ENCODE measurements around the gene BICD1. TPM values are rescaled to one million over a fixed set of nuclear protein-coding genes. Genes with fewer than 3 reads are reported as not detected.
"Not testable (repeated sequence)": the region's sequence is repeated elsewhere in the genome, so short reads cannot be mapped to it uniquely, and the experiment has no call there.

Gene BICD1
- total and polyA plus RNA-seq, 2 experiments from 2014 or later, result 59.3 to 83.6 TPM

DNA sequence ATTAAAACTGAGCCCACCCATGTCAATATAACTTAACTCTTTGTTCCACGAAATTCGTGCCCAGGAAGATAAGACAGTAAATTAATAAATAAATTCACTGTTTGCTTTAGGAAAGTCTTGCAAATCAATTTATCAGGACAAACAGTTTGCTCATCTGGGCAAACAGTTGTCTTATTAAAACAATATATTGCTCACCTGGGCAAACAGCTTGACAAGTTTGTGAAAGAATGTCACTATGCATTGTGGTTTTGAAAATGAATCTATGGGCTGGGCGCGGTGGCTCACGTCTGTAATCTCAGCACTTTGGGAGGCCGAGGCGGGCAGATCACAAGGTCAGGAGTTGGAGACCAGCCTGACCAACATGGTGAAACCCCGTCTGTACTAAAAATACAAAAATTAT is 80.5 kb downstream of the BICD1 start:
- peaks cover 47% of the 10 kb centered on the region for H3K36me3 Mint-ChIP-seq (ENCODE audit: low read depth)
- not testable (repeated sequence) for H2AFZ ChIP-seq; H4K20me1 ChIP-seq (replicated peaks; ENCODE audit: insufficient read depth); DNase-seq (ENCODE audit: low spot score); H3K4me3 Mint-ChIP-seq; ATAC-seq; H3K9me2 ChIP-seq (ENCODE audit: insufficient read depth); H3K9me3 Mint-ChIP-seq; H3K27me3 ChIP-seq (ENCODE audit: insufficient read depth); H3K27ac Mint-ChIP-seq; H3K4me1 Mint-ChIP-seq; H3K4me2 ChIP-seq; H3K36me3 ChIP-seq (ENCODE audit: insufficient read depth); H3F3A ChIP-seq (replicated peaks; ENCODE audit: low read depth); H3K4me1 ChIP-seq (ENCODE audit: insufficient read depth); H3K4me3 ChIP-seq; H3K27me3 Mint-ChIP-seq (ENCODE audit: insufficient read depth, low read depth, poor library complexity); H3K27ac ChIP-seq (ENCODE audit: low read depth)
- H3K79me2 ChIP-seq (replicated peaks; ENCODE audit: insufficient read depth), result peaks cover 38% of the 10 kb centered on the region

DNA sequence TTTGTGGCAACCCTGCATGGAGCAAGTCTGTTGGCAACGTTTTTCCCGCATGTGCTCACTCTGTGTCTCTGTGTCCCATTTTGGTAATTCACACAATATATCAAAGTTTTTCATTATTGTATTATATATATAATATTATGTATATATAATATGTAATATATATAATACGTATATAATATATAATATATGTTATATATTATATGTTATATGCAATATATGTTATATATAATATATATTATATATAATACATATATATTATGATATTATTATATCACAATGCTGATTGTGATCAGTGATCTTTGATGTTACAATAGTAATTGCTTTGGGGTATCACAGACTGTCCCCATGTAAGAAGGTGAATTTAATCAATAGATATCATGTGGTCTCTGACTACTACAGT is 84.8 kb downstream of the BICD1 start:
- Histone ChIP-seq H3K79me2 (replicated peaks; ENCODE audit: insufficient read depth) (peaks cover 12% of the 10 kb centered on the region), H3K27ac (ENCODE audit: low read depth) (no peak overlapping the region; the same call in 1 of the 2 replicates), H2AFZ (no peak overlapping the region), H3K27me3 (ENCODE audit: insufficient read depth) (no peaks in the 10 kb centered on the region), H3K4me3 (no peak overlapping the region), H3K9me2 (ENCODE audit: insufficient read depth) (no peaks in the 10 kb centered on the region), H3K4me1 (ENCODE audit: insufficient read depth) (no peaks in the 10 kb centered on the region), H3K36me3 (ENCODE audit: insufficient read depth) (peaks cover 2% of the 10 kb centered on the region; the same call in 1 of the 2 replicates), H3K4me2 (no peak overlapping the region), H3F3A (replicated peaks; ENCODE audit: low read depth) (peaks cover 4% of the 10 kb centered on the region; the same call in 1 of the 2 replicates), H4K20me1 (replicated peaks; ENCODE audit: insufficient read depth) (no peaks in the 10 kb centered on the region)
- Mint-ChIP-seq H3K27ac (no peak overlapping the region), H3K27me3 (ENCODE audit: insufficient read depth, low read depth, poor library complexity) (peaks cover 1% of the 10 kb centered on the region), H3K4me3 (no peak overlapping the region), H3K4me1 (no peaks in the 10 kb centered on the region), H3K36me3 (ENCODE audit: low read depth) (peaks cover 73% of the 10 kb centered on the region), H3K9me3 (peaks cover 45% of the 10 kb centered on the region)
- DNase-seq (ENCODE audit: low spot score) (no peak), ATAC-seq (no peak)
- TF ChIP-seq, protein P1, sequence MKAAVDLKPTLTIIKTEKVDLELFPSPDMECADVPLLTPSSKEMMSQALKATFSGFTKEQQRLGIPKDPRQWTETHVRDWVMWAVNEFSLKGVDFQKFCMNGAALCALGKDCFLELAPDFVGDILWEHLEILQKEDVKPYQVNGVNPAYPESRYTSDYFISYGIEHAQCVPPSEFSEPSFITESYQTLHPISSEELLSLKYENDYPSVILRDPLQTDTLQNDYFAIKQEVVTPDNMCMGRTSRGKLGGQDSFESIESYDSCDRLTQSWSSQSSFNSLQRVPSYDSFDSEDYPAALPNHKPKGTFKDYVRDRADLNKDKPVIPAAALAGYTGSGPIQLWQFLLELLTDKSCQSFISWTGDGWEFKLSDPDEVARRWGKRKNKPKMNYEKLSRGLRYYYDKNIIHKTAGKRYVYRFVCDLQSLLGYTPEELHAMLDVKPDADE (IDR thresholded peaks at IDR 0.05), result no peak
- TF ChIP-seq EZH2phosphoT487 (IDR thresholded peaks at IDR 0.05; ENCODE audit: unreplicated experiment) (no peak), EZH2 (IDR thresholded peaks at IDR 0.05; ENCODE audit: low read depth, unreplicated experiment) (no peak), NANOG (IDR thresholded peaks at IDR 0.05; ENCODE audit: borderline replicate concordance) (no peak), JUNB (IDR thresholded peaks at IDR 0.05; ENCODE audit: unreplicated experiment) (no peak), POLR2AphosphoS5 (IDR thresholded peaks at IDR 0.05; ENCODE audit: low read depth) (no peak), ZNF331 (CRISPR knock-in tag; IDR thresholded peaks at IDR 0.05; ENCODE audit: low read depth) (no peak)
- TF ChIP-seq, protein P2, sequence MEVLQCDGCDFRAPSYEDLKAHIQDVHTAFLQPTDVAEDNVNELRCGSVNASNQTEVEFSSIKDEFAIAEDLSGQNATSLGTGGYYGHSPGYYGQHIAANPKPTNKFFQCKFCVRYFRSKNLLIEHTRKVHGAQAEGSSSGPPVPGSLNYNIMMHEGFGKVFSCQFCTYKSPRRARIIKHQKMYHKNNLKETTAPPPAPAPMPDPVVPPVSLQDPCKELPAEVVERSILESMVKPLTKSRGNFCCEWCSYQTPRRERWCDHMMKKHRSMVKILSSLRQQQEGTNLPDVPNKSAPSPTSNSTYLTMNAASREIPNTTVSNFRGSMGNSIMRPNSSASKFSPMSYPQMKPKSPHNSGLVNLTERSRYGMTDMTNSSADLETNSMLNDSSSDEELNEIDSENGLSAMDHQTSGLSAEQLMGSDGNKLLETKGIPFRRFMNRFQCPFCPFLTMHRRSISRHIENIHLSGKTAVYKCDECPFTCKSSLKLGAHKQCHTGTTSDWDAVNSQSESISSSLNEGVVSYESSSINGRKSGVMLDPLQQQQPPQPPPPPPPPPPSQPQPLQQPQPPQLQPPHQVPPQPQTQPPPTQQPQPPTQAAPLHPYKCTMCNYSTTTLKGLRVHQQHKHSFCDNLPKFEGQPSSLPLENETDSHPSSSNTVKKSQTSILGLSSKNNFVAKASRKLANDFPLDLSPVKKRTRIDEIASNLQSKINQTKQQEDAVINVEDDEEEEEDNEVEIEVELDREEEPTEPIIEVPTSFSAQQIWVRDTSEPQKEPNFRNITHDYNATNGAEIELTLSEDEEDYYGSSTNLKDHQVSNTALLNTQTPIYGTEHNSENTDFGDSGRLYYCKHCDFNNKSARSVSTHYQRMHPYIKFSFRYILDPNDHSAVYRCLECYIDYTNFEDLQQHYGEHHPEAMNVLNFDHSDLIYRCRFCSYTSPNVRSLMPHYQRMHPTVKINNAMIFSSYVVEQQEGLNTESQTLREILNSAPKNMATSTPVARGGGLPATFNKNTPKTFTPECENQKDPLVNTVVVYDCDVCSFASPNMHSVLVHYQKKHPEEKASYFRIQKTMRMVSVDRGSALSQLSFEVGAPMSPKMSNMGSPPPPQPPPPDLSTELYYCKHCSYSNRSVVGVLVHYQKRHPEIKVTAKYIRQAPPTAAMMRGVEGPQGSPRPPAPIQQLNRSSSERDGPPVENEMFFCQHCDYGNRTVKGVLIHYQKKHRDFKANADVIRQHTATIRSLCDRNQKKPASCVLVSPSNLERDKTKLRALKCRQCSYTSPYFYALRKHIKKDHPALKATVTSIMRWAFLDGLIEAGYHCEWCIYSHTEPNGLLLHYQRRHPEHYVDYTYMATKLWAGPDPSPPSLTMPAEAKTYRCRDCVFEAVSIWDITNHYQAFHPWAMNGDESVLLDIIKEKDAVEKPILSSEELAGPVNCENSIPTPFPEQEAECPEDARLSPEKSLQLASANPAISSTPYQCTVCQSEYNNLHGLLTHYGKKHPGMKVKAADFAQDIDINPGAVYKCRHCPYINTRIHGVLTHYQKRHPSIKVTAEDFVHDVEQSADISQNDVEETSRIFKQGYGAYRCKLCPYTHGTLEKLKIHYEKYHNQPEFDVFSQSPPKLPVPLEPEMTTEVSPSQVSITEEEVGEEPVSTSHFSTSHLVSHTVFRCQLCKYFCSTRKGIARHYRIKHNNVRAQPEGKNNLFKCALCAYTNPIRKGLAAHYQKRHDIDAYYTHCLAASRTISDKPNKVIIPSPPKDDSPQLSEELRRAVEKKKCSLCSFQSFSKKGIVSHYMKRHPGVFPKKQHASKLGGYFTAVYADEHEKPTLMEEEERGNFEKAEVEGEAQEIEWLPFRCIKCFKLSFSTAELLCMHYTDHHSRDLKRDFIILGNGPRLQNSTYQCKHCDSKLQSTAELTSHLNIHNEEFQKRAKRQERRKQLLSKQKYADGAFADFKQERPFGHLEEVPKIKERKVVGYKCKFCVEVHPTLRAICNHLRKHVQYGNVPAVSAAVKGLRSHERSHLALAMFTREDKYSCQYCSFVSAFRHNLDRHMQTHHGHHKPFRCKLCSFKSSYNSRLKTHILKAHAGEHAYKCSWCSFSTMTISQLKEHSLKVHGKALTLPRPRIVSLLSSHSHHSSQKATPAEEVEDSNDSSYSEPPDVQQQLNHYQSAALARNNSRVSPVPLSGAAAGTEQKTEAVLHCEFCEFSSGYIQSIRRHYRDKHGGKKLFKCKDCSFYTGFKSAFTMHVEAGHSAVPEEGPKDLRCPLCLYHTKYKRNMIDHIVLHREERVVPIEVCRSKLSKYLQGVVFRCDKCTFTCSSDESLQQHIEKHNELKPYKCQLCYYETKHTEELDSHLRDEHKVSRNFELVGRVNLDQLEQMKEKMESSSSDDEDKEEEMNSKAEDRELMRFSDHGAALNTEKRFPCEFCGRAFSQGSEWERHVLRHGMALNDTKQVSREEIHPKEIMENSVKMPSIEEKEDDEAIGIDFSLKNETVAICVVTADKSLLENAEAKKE (CRISPR knock-in tag; IDR thresholded peaks at IDR 0.05), result no peak
- TF ChIP-seq, protein P3, sequence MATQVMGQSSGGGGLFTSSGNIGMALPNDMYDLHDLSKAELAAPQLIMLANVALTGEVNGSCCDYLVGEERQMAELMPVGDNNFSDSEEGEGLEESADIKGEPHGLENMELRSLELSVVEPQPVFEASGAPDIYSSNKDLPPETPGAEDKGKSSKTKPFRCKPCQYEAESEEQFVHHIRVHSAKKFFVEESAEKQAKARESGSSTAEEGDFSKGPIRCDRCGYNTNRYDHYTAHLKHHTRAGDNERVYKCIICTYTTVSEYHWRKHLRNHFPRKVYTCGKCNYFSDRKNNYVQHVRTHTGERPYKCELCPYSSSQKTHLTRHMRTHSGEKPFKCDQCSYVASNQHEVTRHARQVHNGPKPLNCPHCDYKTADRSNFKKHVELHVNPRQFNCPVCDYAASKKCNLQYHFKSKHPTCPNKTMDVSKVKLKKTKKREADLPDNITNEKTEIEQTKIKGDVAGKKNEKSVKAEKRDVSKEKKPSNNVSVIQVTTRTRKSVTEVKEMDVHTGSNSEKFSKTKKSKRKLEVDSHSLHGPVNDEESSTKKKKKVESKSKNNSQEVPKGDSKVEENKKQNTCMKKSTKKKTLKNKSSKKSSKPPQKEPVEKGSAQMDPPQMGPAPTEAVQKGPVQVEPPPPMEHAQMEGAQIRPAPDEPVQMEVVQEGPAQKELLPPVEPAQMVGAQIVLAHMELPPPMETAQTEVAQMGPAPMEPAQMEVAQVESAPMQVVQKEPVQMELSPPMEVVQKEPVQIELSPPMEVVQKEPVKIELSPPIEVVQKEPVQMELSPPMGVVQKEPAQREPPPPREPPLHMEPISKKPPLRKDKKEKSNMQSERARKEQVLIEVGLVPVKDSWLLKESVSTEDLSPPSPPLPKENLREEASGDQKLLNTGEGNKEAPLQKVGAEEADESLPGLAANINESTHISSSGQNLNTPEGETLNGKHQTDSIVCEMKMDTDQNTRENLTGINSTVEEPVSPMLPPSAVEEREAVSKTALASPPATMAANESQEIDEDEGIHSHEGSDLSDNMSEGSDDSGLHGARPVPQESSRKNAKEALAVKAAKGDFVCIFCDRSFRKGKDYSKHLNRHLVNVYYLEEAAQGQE (IDR thresholded peaks at IDR 0.05; ENCODE audit: unreplicated experiment), result no peak
- TF ChIP-seq, protein P4, sequence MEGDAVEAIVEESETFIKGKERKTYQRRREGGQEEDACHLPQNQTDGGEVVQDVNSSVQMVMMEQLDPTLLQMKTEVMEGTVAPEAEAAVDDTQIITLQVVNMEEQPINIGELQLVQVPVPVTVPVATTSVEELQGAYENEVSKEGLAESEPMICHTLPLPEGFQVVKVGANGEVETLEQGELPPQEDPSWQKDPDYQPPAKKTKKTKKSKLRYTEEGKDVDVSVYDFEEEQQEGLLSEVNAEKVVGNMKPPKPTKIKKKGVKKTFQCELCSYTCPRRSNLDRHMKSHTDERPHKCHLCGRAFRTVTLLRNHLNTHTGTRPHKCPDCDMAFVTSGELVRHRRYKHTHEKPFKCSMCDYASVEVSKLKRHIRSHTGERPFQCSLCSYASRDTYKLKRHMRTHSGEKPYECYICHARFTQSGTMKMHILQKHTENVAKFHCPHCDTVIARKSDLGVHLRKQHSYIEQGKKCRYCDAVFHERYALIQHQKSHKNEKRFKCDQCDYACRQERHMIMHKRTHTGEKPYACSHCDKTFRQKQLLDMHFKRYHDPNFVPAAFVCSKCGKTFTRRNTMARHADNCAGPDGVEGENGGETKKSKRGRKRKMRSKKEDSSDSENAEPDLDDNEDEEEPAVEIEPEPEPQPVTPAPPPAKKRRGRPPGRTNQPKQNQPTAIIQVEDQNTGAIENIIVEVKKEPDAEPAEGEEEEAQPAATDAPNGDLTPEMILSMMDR (conservative IDR thresholded peaks at IDR 0.05; ENCODE audit: low read depth in 2 of 2), result no peak
